ENCODE measurements around the gene CTNND1.
"Not testable (repeated sequence)": the region's sequence is repeated elsewhere in the genome, so short reads cannot be mapped to it uniquely, and the experiment has no call there.

Gene CTNND1, protein sequence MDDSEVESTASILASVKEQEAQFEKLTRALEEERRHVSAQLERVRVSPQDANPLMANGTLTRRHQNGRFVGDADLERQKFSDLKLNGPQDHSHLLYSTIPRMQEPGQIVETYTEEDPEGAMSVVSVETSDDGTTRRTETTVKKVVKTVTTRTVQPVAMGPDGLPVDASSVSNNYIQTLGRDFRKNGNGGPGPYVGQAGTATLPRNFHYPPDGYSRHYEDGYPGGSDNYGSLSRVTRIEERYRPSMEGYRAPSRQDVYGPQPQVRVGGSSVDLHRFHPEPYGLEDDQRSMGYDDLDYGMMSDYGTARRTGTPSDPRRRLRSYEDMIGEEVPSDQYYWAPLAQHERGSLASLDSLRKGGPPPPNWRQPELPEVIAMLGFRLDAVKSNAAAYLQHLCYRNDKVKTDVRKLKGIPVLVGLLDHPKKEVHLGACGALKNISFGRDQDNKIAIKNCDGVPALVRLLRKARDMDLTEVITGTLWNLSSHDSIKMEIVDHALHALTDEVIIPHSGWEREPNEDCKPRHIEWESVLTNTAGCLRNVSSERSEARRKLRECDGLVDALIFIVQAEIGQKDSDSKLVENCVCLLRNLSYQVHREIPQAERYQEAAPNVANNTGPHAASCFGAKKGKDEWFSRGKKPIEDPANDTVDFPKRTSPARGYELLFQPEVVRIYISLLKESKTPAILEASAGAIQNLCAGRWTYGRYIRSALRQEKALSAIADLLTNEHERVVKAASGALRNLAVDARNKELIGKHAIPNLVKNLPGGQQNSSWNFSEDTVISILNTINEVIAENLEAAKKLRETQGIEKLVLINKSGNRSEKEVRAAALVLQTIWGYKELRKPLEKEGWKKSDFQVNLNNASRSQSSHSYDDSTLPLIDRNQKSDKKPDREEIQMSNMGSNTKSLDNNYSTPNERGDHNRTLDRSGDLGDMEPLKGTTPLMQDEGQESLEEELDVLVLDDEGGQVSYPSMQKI

GRCh38 chr11:57761301-57762234 is at the start of gene CTNND1:
TSS of gene CTNND1 (plus strand) at chr11:57761802. CDS start at chr11:57791479, 29,677 bp downstream.
- Histone ChIP-seq H3K4me3 (ENCODE audit: low read length) (peak within 1 kb of the TSS; percentile 95), H3K36me3 (ENCODE audit: control insufficient read depth, low read depth, low read length) (no peaks in the 10 kb centered on the region), H3K27me3 (ENCODE audit: control insufficient read depth, insufficient read depth, low read length) (no peaks in the 10 kb centered on the region), H3K9me3 (ENCODE audit: control insufficient read depth, low read depth, low read length) (no peaks in the 10 kb centered on the region), H3K4me1 (ENCODE audit: control insufficient read depth, low read depth, low read length) (peaks cover 25% of the 10 kb centered on the region), H3K27ac (ENCODE audit: low read length) (peak within 1 kb of the TSS; percentile 99), H3K9ac (ENCODE audit: low read length) (peak within 1 kb of the TSS; percentile 100)

DNA sequence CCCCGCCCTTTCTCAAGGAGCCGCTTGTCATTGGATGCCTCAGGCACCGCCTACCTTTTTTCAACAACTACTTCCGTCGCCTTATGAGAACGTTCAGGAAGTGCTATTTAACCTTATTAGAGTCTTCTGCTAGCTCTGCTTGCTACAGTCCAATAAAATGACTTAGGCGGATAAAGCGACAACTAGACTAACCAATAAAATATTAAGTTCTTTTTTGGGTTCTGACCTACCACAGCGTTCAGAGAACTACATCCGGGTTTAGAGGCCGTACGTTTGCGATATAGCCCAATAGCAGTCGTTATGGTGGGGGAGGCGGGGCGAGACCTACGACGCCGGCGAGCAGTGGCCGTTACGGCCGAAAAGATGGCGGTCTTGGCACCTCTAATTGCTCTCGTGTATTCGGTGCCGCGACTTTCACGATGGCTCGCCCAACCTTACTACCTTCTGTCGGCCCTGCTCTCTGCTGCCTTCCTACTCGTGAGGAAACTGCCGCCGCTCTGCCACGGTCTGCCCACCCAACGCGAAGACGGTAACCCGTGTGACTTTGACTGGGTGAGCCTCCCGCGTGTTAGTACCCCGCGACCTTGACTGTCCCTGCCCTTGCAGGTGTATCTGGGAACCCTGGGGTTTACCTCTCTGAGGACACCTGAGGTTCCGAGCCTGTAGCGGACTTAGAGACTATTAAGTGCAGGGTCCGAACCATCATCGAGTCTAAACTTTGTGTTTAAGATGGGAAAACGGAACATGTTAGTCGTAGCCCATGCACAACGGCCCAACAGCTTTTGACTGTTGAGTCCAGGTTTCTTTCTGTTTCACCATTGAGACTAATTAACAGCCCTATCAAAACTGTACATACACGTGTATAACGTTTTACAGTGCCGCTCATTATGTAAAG is 49.1 kb upstream of the CTNND1 start, which contains the start of gene TMX2:
Gene TMX2, plus strand, starts transcription at position 338 of the 895 bp plus-strand sequence. Its CDS starts 26 bp downstream, at position 364.
- Histone ChIP-seq H3K9me3 (ENCODE audit: control insufficient read depth, low read depth, low read length) (no peaks in the 10 kb centered on the region), H3K4me3 (ENCODE audit: low read length) (peak within 1 kb of the TSS; percentile 99), H3K36me3 (ENCODE audit: control insufficient read depth, low read depth, low read length) (peaks cover 4% of the 10 kb centered on the region), H3K27ac (ENCODE audit: low read length) (peak within 1 kb of the TSS; percentile 92), H3K27me3 (ENCODE audit: control insufficient read depth, insufficient read depth, low read length) (no peaks in the 10 kb centered on the region), H3K4me1 (ENCODE audit: control insufficient read depth, low read depth, low read length) (peaks cover 10% of the 10 kb centered on the region), H3K9ac (ENCODE audit: low read length) (peak within 1 kb of the TSS; percentile 95)

- H3K4me1 ChIP-seq (ENCODE audit: control insufficient read depth, low read depth, low read length) = peaks cover 10% of the 10 kb centered on the region
- no peak overlapping the region for H3K27ac ChIP-seq (ENCODE audit: low read length)
- no peaks in the 10 kb centered on the region for H3K36me3 ChIP-seq (ENCODE audit: control insufficient read depth, low read depth, low read length)
- peak overlapping the region; percentile 99 for H3K4me3 ChIP-seq (ENCODE audit: low read length)
- peak overlapping the region; percentile 95 for H3K9ac ChIP-seq (ENCODE audit: low read length)
- no peaks in the 10 kb centered on the region for H3K9me3 ChIP-seq (ENCODE audit: control insufficient read depth, low read depth, low read length)
- no peaks in the 10 kb centered on the region for H3K27me3 ChIP-seq (ENCODE audit: control insufficient read depth, insufficient read depth, low read length)
Measured at GRCh38 chr11:57713835-57714234, 47.8 kb upstream of the CTNND1 start.

GRCh38 chr11:57716726-57717125 is 44.9 kb upstream of the CTNND1 start:
- H3K4me3 ChIP-seq (ENCODE audit: low read length); H3K27ac ChIP-seq (ENCODE audit: low read length); H3K27me3 ChIP-seq (ENCODE audit: control insufficient read depth, insufficient read depth, low read length); H3K4me1 ChIP-seq (ENCODE audit: control insufficient read depth, low read depth, low read length); H3K9me3 ChIP-seq (ENCODE audit: control insufficient read depth, low read depth, low read length); H3K9ac ChIP-seq (ENCODE audit: low read length): not testable (repeated sequence)
- H3K36me3 ChIP-seq (ENCODE audit: control insufficient read depth, low read depth, low read length) = peaks cover 12% of the 10 kb centered on the region

GRCh38 chr11:57727185-57727584 is 34.4 kb upstream of the CTNND1 start:
- Histone ChIP-seq H3K9ac (ENCODE audit: low read length) (no peak overlapping the region), H3K4me1 (ENCODE audit: control insufficient read depth, low read depth, low read length) (peaks cover 11% of the 10 kb centered on the region), H3K36me3 (ENCODE audit: control insufficient read depth, low read depth, low read length) (no peaks in the 10 kb centered on the region), H3K4me3 (ENCODE audit: low read length) (no peak overlapping the region), H3K9me3 (ENCODE audit: control insufficient read depth, low read depth, low read length) (no peaks in the 10 kb centered on the region), H3K27me3 (ENCODE audit: control insufficient read depth, insufficient read depth, low read length) (no peaks in the 10 kb centered on the region), H3K27ac (ENCODE audit: low read length) (no peak overlapping the region)

DNA sequence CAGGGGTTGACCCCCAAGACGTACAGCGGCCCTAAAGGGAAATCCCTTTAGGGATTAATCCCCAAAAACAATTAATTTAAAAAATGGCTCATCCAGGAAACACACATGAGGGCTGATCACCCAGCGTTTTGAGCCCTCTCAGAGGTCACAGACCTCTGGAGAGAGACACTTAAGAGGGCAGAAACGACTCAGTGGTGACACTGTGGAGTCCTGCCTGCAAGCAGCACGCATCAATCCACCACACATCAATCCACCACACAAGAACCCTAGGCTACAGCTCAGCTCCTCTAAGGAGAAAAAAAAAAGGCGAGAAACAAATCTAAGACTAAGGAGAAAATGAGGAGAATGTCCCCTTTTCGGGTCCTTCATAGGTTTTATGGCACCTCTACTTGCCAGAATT is 32.8 kb upstream of the CTNND1 start:
- Histone ChIP-seq H3K9me3 (ENCODE audit: control insufficient read depth, low read depth, low read length) (no peaks in the 10 kb centered on the region), H3K4me3 (ENCODE audit: low read length) (peak overlapping the region; percentile 3), H3K4me1 (ENCODE audit: control insufficient read depth, low read depth, low read length) (peaks cover 11% of the 10 kb centered on the region), H3K36me3 (ENCODE audit: control insufficient read depth, low read depth, low read length) (no peaks in the 10 kb centered on the region), H3K9ac (ENCODE audit: low read length) (peak overlapping the region; percentile 12), H3K27me3 (ENCODE audit: control insufficient read depth, insufficient read depth, low read length) (no peaks in the 10 kb centered on the region), H3K27ac (ENCODE audit: low read length) (no peak overlapping the region)

DNA sequence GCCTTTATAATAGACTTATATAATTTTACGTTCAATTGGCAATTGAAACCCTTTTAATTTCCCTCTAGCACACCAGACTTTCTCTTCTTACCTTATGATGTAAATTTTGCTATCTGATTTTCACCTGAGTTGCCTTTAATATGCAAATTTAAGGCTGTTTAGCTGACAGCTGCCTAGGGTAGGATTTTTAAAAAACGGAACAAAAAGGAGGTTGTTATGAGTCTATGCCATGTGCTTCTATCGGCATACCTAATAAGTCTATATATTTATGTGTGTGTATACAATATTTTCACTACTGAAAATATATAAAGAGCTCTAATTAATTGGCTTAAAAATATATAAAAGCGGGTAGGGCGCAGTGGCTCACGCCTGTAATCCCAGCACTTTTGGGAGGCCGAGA is 32.1 kb upstream of the CTNND1 start:
- Histone ChIP-seq H3K36me3 (ENCODE audit: control insufficient read depth, low read depth, low read length) (no peaks in the 10 kb centered on the region), H3K9ac (ENCODE audit: low read length) (no peak overlapping the region), H3K9me3 (ENCODE audit: control insufficient read depth, low read depth, low read length) (no peaks in the 10 kb centered on the region), H3K4me1 (ENCODE audit: control insufficient read depth, low read depth, low read length) (peaks cover 11% of the 10 kb centered on the region), H3K27me3 (ENCODE audit: control insufficient read depth, insufficient read depth, low read length) (no peaks in the 10 kb centered on the region), H3K4me3 (ENCODE audit: low read length) (peak overlapping the region; percentile 3), H3K27ac (ENCODE audit: low read length) (no peak overlapping the region)

DNA sequence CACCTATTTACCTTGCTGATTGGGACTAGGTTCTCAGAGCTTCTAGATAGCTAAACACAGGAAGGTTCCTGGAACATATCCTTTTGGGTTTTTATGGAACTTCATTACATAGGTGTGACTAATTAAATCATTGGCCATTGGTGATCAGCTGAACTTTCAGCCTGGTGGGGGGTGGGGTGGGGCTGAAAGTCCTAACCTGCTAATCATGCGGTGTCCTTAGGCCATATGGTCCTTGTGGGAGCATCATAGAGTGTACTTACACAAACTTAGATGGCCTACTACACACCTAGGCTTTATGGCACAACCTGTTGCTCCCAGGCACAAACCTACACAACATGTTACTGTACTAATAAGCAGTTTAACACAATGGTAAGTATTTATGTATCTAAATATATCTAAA is 28.9 kb upstream of the CTNND1 start:
- Histone ChIP-seq H3K4me3 (ENCODE audit: low read length) (no peak overlapping the region), H3K27ac (ENCODE audit: low read length) (no peak overlapping the region), H3K27me3 (ENCODE audit: control insufficient read depth, insufficient read depth, low read length) (no peaks in the 10 kb centered on the region), H3K9me3 (ENCODE audit: control insufficient read depth, low read depth, low read length) (no peaks in the 10 kb centered on the region), H3K9ac (ENCODE audit: low read length) (no peak overlapping the region), H3K36me3 (ENCODE audit: control insufficient read depth, low read depth, low read length) (peaks cover 4% of the 10 kb centered on the region), H3K4me1 (ENCODE audit: control insufficient read depth, low read depth, low read length) (peaks cover 19% of the 10 kb centered on the region)

- Histone ChIP-seq H3K9ac (ENCODE audit: low read length) (no peak overlapping the region), H3K36me3 (ENCODE audit: control insufficient read depth, low read depth, low read length) (peaks cover 23% of the 10 kb centered on the region), H3K4me3 (ENCODE audit: low read length) (no peak overlapping the region), H3K4me1 (ENCODE audit: control insufficient read depth, low read depth, low read length) (peaks cover 8% of the 10 kb centered on the region), H3K9me3 (ENCODE audit: control insufficient read depth, low read depth, low read length) (no peaks in the 10 kb centered on the region), H3K27ac (ENCODE audit: low read length) (no peak overlapping the region), H3K27me3 (ENCODE audit: control insufficient read depth, insufficient read depth, low read length) (no peaks in the 10 kb centered on the region)
Measured at GRCh38 chr11:57735619-57736298, 25.8 kb upstream of the CTNND1 start.
